ENCODE measurements around the gene MARK3. TPM values are rescaled to one million over a fixed set of nuclear protein-coding genes. Genes with fewer than 3 reads are reported as not detected.

The MARK3 gene
- total and polyA plus RNA-seq, 5 donors from 2014 or later = 33.5 to 147 (median 37.6) TPM

GRCh38 chr14:103400537-103400936 is 15.3 kb downstream of the MARK3 start:
- no peak for DNase-seq
- peaks cover 57 to 87% (median 70%) of the 10 kb centered on the region in 4 donors for H3K4me1 Mint-ChIP-seq
- Histone ChIP-seq H3K9me3 (ENCODE audit: control insufficient read depth in 2 of 2, low read length in 2 of 2) (no peaks in the 10 kb centered on the region), H3K27me3 (ENCODE audit: control insufficient read depth, insufficient read depth, low read length) (no peaks in the 10 kb centered on the region), H3K27ac (ENCODE audit: insufficient read depth, low read length, poor library complexity, severe bottlenecking) (peak overlapping the region; percentile 30), H3K4me3 (ENCODE audit: low read depth, low read length) (peak overlapping the region; percentile 4), H3K36me3 (ENCODE audit: control insufficient read depth, insufficient read depth, low read length) (peaks cover under 1% of the 10 kb centered on the region), H3K4me1 (ENCODE audit: control insufficient read depth, insufficient read depth, low read length, poor library complexity, severe bottlenecking) (peaks cover 59% of the 10 kb centered on the region)
- ATAC-seq (ENCODE audit: low read depth in 2 of 2) = no peak
- H3K27ac Mint-ChIP-seq = peak overlapping the region in 1 of 3 donors; percentile 7
- H3K9me3 Mint-ChIP-seq = no peaks in the 10 kb centered on the region
- H3K36me3 Mint-ChIP-seq = peaks cover 3% of the 10 kb centered on the region
- H3K27me3 Mint-ChIP-seq = no peaks in the 10 kb centered on the region
- H3K4me3 Mint-ChIP-seq = no peak overlapping the region

- no peaks in the 10 kb centered on the region for H3K27me3 Mint-ChIP-seq
- H3K36me3 ChIP-seq (ENCODE audit: control insufficient read depth, insufficient read depth, low read length) = peaks cover 5% of the 10 kb centered on the region
- H3K27me3 ChIP-seq (ENCODE audit: control insufficient read depth, insufficient read depth, low read length) = no peaks in the 10 kb centered on the region
- no peaks in the 10 kb centered on the region for H3K9me3 ChIP-seq (ENCODE audit: control insufficient read depth in 2 of 2, low read length in 2 of 2)
- DNase-seq (peak in 1 of 3 donors; percentile 53), ATAC-seq (ENCODE audit: low read depth in 2 of 2) (peak; percentile 60 to 63)
- no peaks in the 10 kb centered on the region for H3K9me3 Mint-ChIP-seq
- peaks cover 47 to 78% (median 60%) of the 10 kb centered on the region in 4 donors for H3K4me1 Mint-ChIP-seq
- H3K36me3 Mint-ChIP-seq = peaks cover 3% of the 10 kb centered on the region
- H3K27ac ChIP-seq (ENCODE audit: insufficient read depth, low read length, poor library complexity, severe bottlenecking) = peak overlapping the region; percentile 53
- peak overlapping the region; percentile 47 for H3K4me3 ChIP-seq (ENCODE audit: low read depth, low read length)
- H3K4me3 Mint-ChIP-seq = peak overlapping the region; percentile 46 to 62 (median 56)
- H3K4me1 ChIP-seq (ENCODE audit: control insufficient read depth, insufficient read depth, low read length, poor library complexity, severe bottlenecking) = peaks cover 49% of the 10 kb centered on the region
- H3K27ac Mint-ChIP-seq = peak overlapping the region; percentile 42 to 96 (median 78)
Observed at GRCh38 chr14:103401223-103402214, 16.3 kb downstream of the MARK3 start.

GRCh38 chr14:103402695-103403094 is 17.5 kb downstream of the MARK3 start:
- H3K27me3 Mint-ChIP-seq = no peaks in the 10 kb centered on the region
- H3K4me1 ChIP-seq (ENCODE audit: control insufficient read depth, insufficient read depth, low read length, poor library complexity, severe bottlenecking) = peaks cover 46% of the 10 kb centered on the region
- peaks cover 41 to 70% (median 53%) of the 10 kb centered on the region in 4 donors for H3K4me1 Mint-ChIP-seq

GRCh38 chr14:103404032-103404918 is 19.1 kb downstream of the MARK3 start:
- peak overlapping the region; percentile 70 for H3K4me3 ChIP-seq (ENCODE audit: low read depth, low read length)
- no peaks in the 10 kb centered on the region for H3K9me3 ChIP-seq (ENCODE audit: control insufficient read depth in 2 of 2, low read length in 2 of 2)

More at GRCh38 chr14:103402695-103403094, 17.5 kb downstream of the MARK3 start:
- Histone ChIP-seq H3K27ac (ENCODE audit: insufficient read depth, low read length, poor library complexity, severe bottlenecking) (no peak overlapping the region), H3K36me3 (ENCODE audit: control insufficient read depth, insufficient read depth, low read length) (peaks cover 9% of the 10 kb centered on the region), H3K9me3 (ENCODE audit: control insufficient read depth in 2 of 2, low read length in 2 of 2) (no peaks in the 10 kb centered on the region), H3K4me3 (ENCODE audit: low read depth, low read length) (no peak overlapping the region), H3K27me3 (ENCODE audit: control insufficient read depth, insufficient read depth, low read length) (no peaks in the 10 kb centered on the region)
- Mint-ChIP-seq H3K4me3 (peak overlapping the region in 1 of 4 donors; percentile 63), H3K27ac (no peak overlapping the region), H3K36me3 (peaks cover 7% of the 10 kb centered on the region), H3K9me3 (no peaks in the 10 kb centered on the region)
- ATAC-seq (ENCODE audit: low read depth in 2 of 2) (no peak), DNase-seq (no peak)

GRCh38 chr14:103404920-103405319 is 19.7 kb downstream of the MARK3 start:
- Histone ChIP-seq H3K27ac (ENCODE audit: insufficient read depth, low read length, poor library complexity, severe bottlenecking) (no peak overlapping the region), H3K36me3 (ENCODE audit: control insufficient read depth, insufficient read depth, low read length) (peaks cover 16% of the 10 kb centered on the region), H3K4me3 (ENCODE audit: low read depth, low read length) (no peak overlapping the region), H3K9me3 (ENCODE audit: control insufficient read depth in 2 of 2, low read length in 2 of 2) (no peaks in the 10 kb centered on the region), H3K4me1 (ENCODE audit: control insufficient read depth, insufficient read depth, low read length, poor library complexity, severe bottlenecking) (peaks cover 41% of the 10 kb centered on the region), H3K27me3 (ENCODE audit: control insufficient read depth, insufficient read depth, low read length) (no peaks in the 10 kb centered on the region)
- Mint-ChIP-seq H3K27ac (peak overlapping the region in 1 of 3 donors; percentile 57), H3K4me1 (peaks cover 33 to 64% (median 47%) of the 10 kb centered on the region in 4 donors), H3K4me3 (no peak overlapping the region), H3K27me3 (no peaks in the 10 kb centered on the region), H3K36me3 (peaks cover 18% of the 10 kb centered on the region), H3K9me3 (no peaks in the 10 kb centered on the region)
- no peak for ATAC-seq (ENCODE audit: low read depth in 2 of 2)
- no peak for DNase-seq

More at GRCh38 chr14:103404032-103404918, 19.1 kb downstream of the MARK3 start:
- Mint-ChIP-seq H3K27ac (peak overlapping the region; percentile 57 to 95 (median 67)), H3K4me3 (peak overlapping the region; percentile 13 to 66 (median 46)), H3K36me3 (peaks cover 18% of the 10 kb centered on the region), H3K9me3 (no peaks in the 10 kb centered on the region), H3K27me3 (no peaks in the 10 kb centered on the region), H3K4me1 (peaks cover 33 to 65% (median 46%) of the 10 kb centered on the region in 4 donors)
- peaks cover 41% of the 10 kb centered on the region for H3K4me1 ChIP-seq (ENCODE audit: control insufficient read depth, insufficient read depth, low read length, poor library complexity, severe bottlenecking)
- peak overlapping the region; percentile 43 for H3K27ac ChIP-seq (ENCODE audit: insufficient read depth, low read length, poor library complexity, severe bottlenecking)
- peaks cover 16% of the 10 kb centered on the region for H3K36me3 ChIP-seq (ENCODE audit: control insufficient read depth, insufficient read depth, low read length)
- DNase-seq (peak in 1 of 3 donors; percentile 20), ATAC-seq (ENCODE audit: low read depth in 2 of 2) (no peak)
- no peaks in the 10 kb centered on the region for H3K27me3 ChIP-seq (ENCODE audit: control insufficient read depth, insufficient read depth, low read length)

- H3K27me3 ChIP-seq (ENCODE audit: control insufficient read depth, insufficient read depth, low read length) = no peaks in the 10 kb centered on the region
- H3K27ac ChIP-seq (ENCODE audit: insufficient read depth, low read length, poor library complexity, severe bottlenecking) = no peak overlapping the region
- peaks cover 28% of the 10 kb centered on the region for H3K36me3 ChIP-seq (ENCODE audit: control insufficient read depth, insufficient read depth, low read length)
- H3K4me3 ChIP-seq (ENCODE audit: low read depth, low read length) = no peak overlapping the region
- Mint-ChIP-seq H3K36me3 (peaks cover 26% of the 10 kb centered on the region), H3K9me3 (no peaks in the 10 kb centered on the region), H3K27me3 (no peaks in the 10 kb centered on the region), H3K4me3 (peak overlapping the region in 1 of 4 donors; percentile 21), H3K27ac (peak overlapping the region in 1 of 3 donors; percentile 65), H3K4me1 (peaks cover 9 to 37% (median 26%) of the 10 kb centered on the region in 4 donors)
- DNase-seq (no peak), ATAC-seq (ENCODE audit: low read depth in 2 of 2) (no peak)
- peaks cover 6% of the 10 kb centered on the region for H3K4me1 ChIP-seq (ENCODE audit: control insufficient read depth, insufficient read depth, low read length, poor library complexity, severe bottlenecking)
- no peaks in the 10 kb centered on the region for H3K9me3 ChIP-seq (ENCODE audit: control insufficient read depth in 2 of 2, low read length in 2 of 2)
Observed at GRCh38 chr14:103408491-103409155, 23.4 kb downstream of the MARK3 start.

GRCh38 chr14:103416916-103417315 is 31.7 kb downstream of the MARK3 start:
- ATAC-seq (ENCODE audit: low read depth in 2 of 2) (no peak), DNase-seq (no peak)
- Mint-ChIP-seq H3K4me3 (peak overlapping the region in 1 of 4 donors; percentile 34), H3K27ac (peak overlapping the region; percentile 15 to 76 (median 48)), H3K9me3 (peaks cover 0 to 1% (median 0%) of the 10 kb centered on the region in 7 donors), H3K27me3 (peaks cover 4% of the 10 kb centered on the region), H3K36me3 (peaks cover 36% of the 10 kb centered on the region), H3K4me1 (peaks cover 31 to 52% (median 46%) of the 10 kb centered on the region in 4 donors)
- H3K27ac ChIP-seq (ENCODE audit: insufficient read depth, low read length, poor library complexity, severe bottlenecking) = no peak overlapping the region
- no peak overlapping the region for H3K4me3 ChIP-seq (ENCODE audit: low read depth, low read length)
- H3K4me1 ChIP-seq (ENCODE audit: control insufficient read depth, insufficient read depth, low read length, poor library complexity, severe bottlenecking) = no peaks in the 10 kb centered on the region
- H3K9me3 ChIP-seq (ENCODE audit: control insufficient read depth in 2 of 2, low read length in 2 of 2) = no peaks in the 10 kb centered on the region
- peaks cover 23% of the 10 kb centered on the region for H3K36me3 ChIP-seq (ENCODE audit: control insufficient read depth, insufficient read depth, low read length)
- H3K27me3 ChIP-seq (ENCODE audit: control insufficient read depth, insufficient read depth, low read length) = no peaks in the 10 kb centered on the region

Measured in CD4-positive, CD25-positive, alpha-beta regulatory T cell (primary cell).